Lung (tissue), 12 donors: ENCODE data around the gene C9orf72. TPM values are rescaled to one million over a fixed set of nuclear protein-coding genes. Genes with fewer than 3 reads are reported as not detected.

ENCODE experiments used
- ATAC-seq: fragments of 200-7000 bp; cut with Tn5 transposase; one replicate; pipeline ENCODE4 v1.9.1; 2020; ENCODE audit warnings: moderate number of reproducible peaks; ENCODE audit not compliant: insufficient read depth, low FRiP score
- DNase-seq, 3 donors: peaks; one replicate each; pipeline ENCODE4 v3.0.0-alpha.2; 2013 to 2017
- H3K27ac ChIP-seq, 2 donors: one replicate each; pipeline ENCODE4 v1.5.1; 2013; ENCODE audit warnings: mild to moderate bottlenecking in 2 of 2, moderate library complexity in 2 of 2, control low read depth in 1 of 2, inconsistent platforms in 1 of 2, low read depth in 1 of 2, low read length in 1 of 2
- H3K27me3 ChIP-seq, 3 donors: one replicate each; pipeline ENCODE4 v1.5.1; 2013; ENCODE audit warnings: low read length in 2 of 3; ENCODE audit not compliant: control insufficient read depth in 3 of 3, insufficient read depth in 3 of 3
- H3K36me3 ChIP-seq, 4 donors: one replicate each; pipeline ENCODE4 v1.5.1; 2013; ENCODE audit warnings: low read length in 4 of 4, mild to moderate bottlenecking in 1 of 4, moderate library complexity in 1 of 4; ENCODE audit not compliant: control insufficient read depth in 4 of 4, insufficient read depth in 4 of 4
- H3K4me1 ChIP-seq, 5 donors: one replicate each; pipeline ENCODE4 v1.5.1; 2013; ENCODE audit warnings: low read length in 5 of 5, mild to moderate bottlenecking in 2 of 5, moderate library complexity in 1 of 5; ENCODE audit not compliant: control insufficient read depth in 5 of 5, insufficient read depth in 5 of 5
- H3K4me3 ChIP-seq: one replicate; pipeline ENCODE4 v1.5.1; 2013; ENCODE audit warnings: mild to moderate bottlenecking, control low read depth, moderate library complexity
- H3K9ac ChIP-seq, 2 donors: one replicate each; pipeline ENCODE4 v1.5.1; 2013; ENCODE audit warnings: low read length in 2 of 2, control low read depth in 1 of 2; ENCODE audit not compliant: insufficient read depth in 1 of 2
- H3K9me3 ChIP-seq, 4 donors: one replicate each; pipeline ENCODE4 v1.5.1; 2013; ENCODE audit warnings: low read length in 3 of 4, mild to moderate bottlenecking in 1 of 4, moderate library complexity in 1 of 4; ENCODE audit not compliant: control insufficient read depth in 4 of 4, insufficient read depth in 3 of 4
- CTCF ChIP-seq: IDR thresholded peaks from 2 replicates; pipeline ENCODE4 v1.5.1; 2012; ENCODE audit warnings: mild to moderate bottlenecking; ENCODE audit errors: control extremely low read depth, extremely low read depth
- WGBS, 2 donors: extraction: QIAGEN DNeasy Blood & Tissue Kit; methylation state at CpG; one replicate each; pipeline ENCODE4 v1.1.7; 2013; 5-methylcytosine and 5-hydroxymethylcytosine counted together
- polyA plus RNA-seq, 2 donors: library from polyadenylated mRNA; stranded (reverse); fragments of 200-250 nt; gene quantifications; one replicate each; pipeline ENCODE4 v1.2.1, GENCODE V29; 2013
- total RNA-seq, 2 donors: library from RNA; depleted of rRNA in 1 of 2; stranded (reverse); fragments of >200 nt in 1 of 2; gene quantifications; one replicate each; pipeline ENCODE4 v1.2.1, GENCODE V29; 2014 to 2021
- donor health status: control.
- donor health status: control.
- donor health status: Bipolar disorder and iron deficiency.
- donor health status: healthy.
- donor health status: DM: yes; HTN: yes; CAD: no.

C9orf72 gene
- total and polyA plus RNA-seq, 4 donors, result 14.4 to 59.6 (median 23.5) TPM

GRCh38 chr9:27537756-27538155 lies 35.5 kb downstream of the C9orf72 start:
- no peak for DNase-seq
- Histone ChIP-seq H3K36me3 (peaks cover 0 to 7% (median 0%) of the 10 kb centered on the region in 4 donors), H3K9me3 (no peaks in the 10 kb centered on the region), H3K9ac (no peak overlapping the region), H3K27ac (no peak overlapping the region), H3K4me3 (no peak overlapping the region), H3K27me3 (no peaks in the 10 kb centered on the region), H3K4me1 (peaks cover 3 to 12% (median 11%) of the 10 kb centered on the region in 5 donors)
- 96 to 100% methylated on average over 1 of the region's 1 CpG for WGBS, 2 donors
- no peak for ATAC-seq
- TF ChIP-seq CTCF, result no peak

DNA sequence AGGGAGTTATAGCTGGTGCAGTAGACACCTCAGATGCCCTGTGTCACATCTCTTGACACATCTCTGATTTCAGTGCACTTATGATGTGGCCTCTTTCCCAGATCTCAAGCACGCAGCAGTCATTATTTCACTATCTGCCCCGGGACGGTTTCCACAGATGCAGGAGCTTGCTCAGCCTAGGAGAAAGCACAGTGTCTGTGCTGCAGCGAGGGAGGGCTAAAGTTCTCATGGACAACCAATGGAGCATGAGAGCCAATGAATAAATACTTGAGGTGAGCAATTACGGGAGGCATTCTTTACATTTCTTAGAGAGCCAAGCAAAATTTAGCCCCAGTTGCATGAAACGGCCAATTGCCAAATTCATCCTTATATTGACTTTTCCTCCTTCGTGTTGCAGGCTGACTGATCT lies 36.2 kb downstream of the C9orf72 start:
- Histone ChIP-seq H3K4me3 (no peak overlapping the region), H3K9ac (no peak overlapping the region), H3K4me1 (peaks cover 3 to 13% (median 12%) of the 10 kb centered on the region in 5 donors), H3K36me3 (peaks cover 0 to 3% (median 0%) of the 10 kb centered on the region in 4 donors), H3K9me3 (no peaks in the 10 kb centered on the region), H3K27ac (no peak overlapping the region), H3K27me3 (no peaks in the 10 kb centered on the region)
- TF ChIP-seq CTCF, result no peak
- ATAC-seq (no peak), DNase-seq (peak in 1 of 3 donors; percentile 40)
- WGBS, 2 donors, result 68 to 79% methylated on average over 7 of the region's 7 CpGs

GRCh38 chr9:27536168-27536567 lies 37.1 kb downstream of the C9orf72 start:
- H3K27me3 ChIP-seq, result no peaks in the 10 kb centered on the region
- no peak overlapping the region for H3K27ac ChIP-seq
- H3K36me3 ChIP-seq, result no peaks in the 10 kb centered on the region
- H3K4me3 ChIP-seq, result no peak overlapping the region
- peaks cover 3 to 13% (median 12%) of the 10 kb centered on the region in 5 donors for H3K4me1 ChIP-seq
- DNase-seq, result no peak
- no peak for ATAC-seq
- no peak for TF ChIP-seq CTCF
- H3K9ac ChIP-seq, result no peak overlapping the region
- 78 to 83% methylated on average over 3 of the region's 3 CpGs for WGBS, 2 donors
- H3K9me3 ChIP-seq, result no peaks in the 10 kb centered on the region

DNA sequence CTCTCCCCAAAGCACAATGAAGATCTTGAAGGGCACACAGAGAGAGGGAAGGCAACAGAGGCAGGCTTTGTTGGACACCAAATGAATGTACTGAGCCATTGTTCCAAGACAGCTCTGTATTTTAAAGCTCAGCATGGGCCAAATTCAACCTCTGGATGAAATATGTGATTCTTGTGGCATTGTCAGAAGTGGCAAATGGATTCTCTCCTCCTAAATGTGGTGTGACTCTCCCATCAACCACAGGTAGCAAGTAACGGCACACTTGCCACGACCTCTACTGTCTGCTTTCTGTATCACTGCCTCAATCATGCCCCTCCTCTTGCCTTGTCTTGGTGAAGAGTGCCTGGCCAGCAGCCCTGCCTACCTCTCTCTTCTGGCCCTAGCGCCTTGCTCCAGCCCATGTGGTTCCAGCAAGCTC lies 37.6 kb downstream of the C9orf72 start:
- DNase-seq, result no peak
- peaks cover 0 to 14% (median 12%) of the 10 kb centered on the region in 5 donors for H3K4me1 ChIP-seq

More for the DNA sequence above, 37.6 kb downstream of the C9orf72 start:
- 64 to 77% methylated on average over 3 of the region's 3 CpGs for WGBS, 2 donors
- Histone ChIP-seq H3K9me3 (no peaks in the 10 kb centered on the region), H3K27ac (no peak overlapping the region), H3K9ac (no peak overlapping the region), H3K4me3 (no peak overlapping the region), H3K27me3 (no peaks in the 10 kb centered on the region), H3K36me3 (no peaks in the 10 kb centered on the region)
- no peak for TF ChIP-seq CTCF
- no peak for ATAC-seq
